Endothelial cell of umbilical vein (primary cell): ENCODE data around the gene PRUNE2. TPM values are rescaled to one million over a fixed set of nuclear protein-coding genes. Genes with fewer than 3 reads are reported as not detected.
"Not testable (repeated sequence)": the region's sequence is repeated elsewhere in the genome, so short reads cannot be mapped to it uniquely, and the experiment has no call there.

ENCODE experiments used
- BruUV-seq: library from RNA; stranded (reverse); fragments of 400-500 nt; replicated peaks from 2 replicates; lab custom pipeline; 2021; lab: Mats Ljungman, UMichigan
- CTCF ChIA-PET: fragments of 300-600, 350-600 bp; sonication (Branson Sonifier 250); formaldehyde crosslinking; loops from one replicate; lab custom pipeline; 2021; ENCODE audit warnings: antibody characterized with exemption, inconsistent platforms; lab: Charles Lee
- POLR2A ChIA-PET: fragments of 300-600, 350-600 bp; sonication (Branson Sonifier 250); formaldehyde crosslinking; loops from one replicate; lab custom pipeline; 2021; ENCODE audit warnings: antibody characterized with exemption, inconsistent platforms; lab: Charles Lee
- DNase-seq: peaks from one replicate; pipeline ENCODE4 v3.0.0-alpha.2; 2011; ENCODE audit warnings: low read depth, low spot score
- FAIRE-seq: peaks from 2 replicates; lab custom pipeline; 2011; peaks lifted over from hg19 to GRCh38; lab: Jason Lieb, UNC
- H2AFZ ChIP-seq: 2 replicates; pipeline ENCODE4 v1.6.0; 2012; ENCODE audit warnings: low read depth, low read length, control low read depth, inconsistent platforms
- H3K27ac ChIP-seq: 2 replicates; pipeline ENCODE4 v1.5.1; 2011; ENCODE audit warnings: low read depth, mild to moderate bottlenecking, control low read depth, low read length, moderate library complexity; ENCODE audit not compliant: insufficient read depth
- H3K27me3 ChIP-seq, 2 experiments: 2 replicates each; pipeline versions ENCODE4 v1.6.0 to v1.6.1; 2011; ENCODE audit warnings: low read length in 2 of 2, mixed read lengths in 1 of 2; ENCODE audit not compliant: control insufficient read depth in 2 of 2, insufficient read depth in 2 of 2
- H3K36me3 ChIP-seq, 2 experiments: 2 replicates in 1 of 2; 3 replicates in 1 of 2; pipeline ENCODE4 v1.5.1; 2011; ENCODE audit warnings: low read length in 2 of 2, mild to moderate bottlenecking in 1 of 2, moderate library complexity in 1 of 2; ENCODE audit not compliant: control insufficient read depth in 2 of 2, insufficient read depth in 2 of 2; ENCODE audit errors: extremely low read depth in 1 of 2
- H3K4me1 ChIP-seq: 3 replicates; pipeline ENCODE4 v1.5.1; 2011; ENCODE audit warnings: mild to moderate bottlenecking, low read length; ENCODE audit not compliant: control insufficient read depth, insufficient read depth; ENCODE audit errors: extremely low read depth
- H3K4me2 ChIP-seq: 2 replicates; pipeline ENCODE4 v1.6.1; 2011; ENCODE audit warnings: low read length, control low read depth, mixed read lengths; ENCODE audit not compliant: insufficient read depth
- H3K4me3 ChIP-seq, 3 experiments: fragments of 200-600 bp in 1 of 3; sonication (generic), shearing (Covaris generic) in 1 of 3; replicated peaks in 1 of 3; 2 replicates each; pipeline ENCODE4 v1.5.1; 2011 to 2016; ENCODE audit warnings: control low read depth in 3 of 3, low read length in 3 of 3, mild to moderate bottlenecking in 2 of 3, inconsistent platforms in 1 of 3, low read depth in 1 of 3, moderate library complexity in 1 of 3; ENCODE audit not compliant: insufficient read depth in 1 of 3
- H3K79me2 ChIP-seq: 2 replicates; pipeline ENCODE4 v1.6.0; 2012; ENCODE audit warnings: low read length, inconsistent platforms; ENCODE audit not compliant: control insufficient read depth, insufficient read depth
- H3K9ac ChIP-seq: replicated peaks from 2 replicates; pipeline ENCODE3; 2011; ENCODE audit warnings: low read length, control low read depth; ENCODE audit not compliant: insufficient read depth; ENCODE audit errors: extremely low read depth
- H3K9me1 ChIP-seq: replicated peaks from 3 replicates; pipeline ENCODE4 v1.6.0; 2011; ENCODE audit warnings: mild to moderate bottlenecking, low read length; ENCODE audit not compliant: control insufficient read depth, insufficient read depth; ENCODE audit errors: extremely low read depth
- H3K9me3 ChIP-seq: replicated peaks from 2 replicates; pipeline ENCODE4 v1.5.1; 2012; ENCODE audit warnings: low read length, inconsistent platforms; ENCODE audit not compliant: control insufficient read depth, insufficient read depth
- H4K20me1 ChIP-seq: replicated peaks from 2 replicates; pipeline ENCODE3; 2011; ENCODE audit warnings: mild to moderate bottlenecking, low read length; ENCODE audit not compliant: control insufficient read depth, insufficient read depth; ENCODE audit errors: extremely low read depth
- CTCF ChIP-seq, 2 donors: IDR thresholded peaks; 1 replicate in 1 of 2; 2 replicates in 1 of 2; pipeline ENCODE4 v1.5.1; 2011; ENCODE audit warnings: low read length in 2 of 2, mild to moderate bottlenecking in 2 of 2, moderate library complexity in 2 of 2, control low read depth in 1 of 2, inconsistent platforms in 1 of 2, low read depth in 1 of 2; ENCODE audit not compliant: insufficient read depth in 1 of 2; ENCODE audit errors: extremely low read depth in 1 of 2
- EZH2 ChIP-seq: IDR thresholded peaks from 2 replicates; pipeline ENCODE4 v1.6.1; 2012; ENCODE audit warnings: borderline replicate concordance, low read depth, mild to moderate bottlenecking, moderate library complexity, low read length, inconsistent platforms; ENCODE audit not compliant: severe bottlenecking
- FOS ChIP-seq: IDR thresholded peaks from 2 replicates; pipeline ENCODE4 v1.6.1; 2011; ENCODE audit warnings: mild to moderate bottlenecking, low read length, moderate library complexity, borderline replicate concordance; ENCODE audit not compliant: insufficient read depth
- GATA2 ChIP-seq: IDR thresholded peaks from 2 replicates; pipeline ENCODE4 v1.7.0; 2011; ENCODE audit warnings: low read depth, mild to moderate bottlenecking, moderate library complexity, mixed read lengths, low read length; ENCODE audit not compliant: insufficient read length, insufficient read depth
- JUN ChIP-seq: IDR thresholded peaks from 2 replicates; pipeline ENCODE4 v1.6.1; 2011; ENCODE audit warnings: borderline replicate concordance, low read depth; ENCODE audit not compliant: insufficient read length, insufficient read depth
- MAX ChIP-seq: IDR thresholded peaks from 2 replicates; pipeline ENCODE4 v1.6.1; 2011; ENCODE audit not compliant: insufficient read depth, insufficient read length
- MYC ChIP-seq: IDR thresholded peaks from one replicate; pipeline ENCODE4 v1.6.1; 2011; ENCODE audit warnings: mild to moderate bottlenecking, low read depth, low read length
- POLR2A ChIP-seq: IDR thresholded peaks from 2 replicates; pipeline ENCODE4 v1.6.1; 2012; ENCODE audit warnings: low read depth, mild to moderate bottlenecking, control low read depth, low read length
- POLR2AphosphoS5 ChIP-seq: IDR thresholded peaks from 2 replicates; pipeline ENCODE4 v1.6.1; 2012; ENCODE audit warnings: low read depth, mild to moderate bottlenecking, control low read depth, low read length, moderate library complexity; ENCODE audit not compliant: insufficient read depth
- dilution Hi-C: fragments of 300-500 bp; cut with MboI; formaldehyde crosslinking; loops from one replicate; pipeline ENCODE4 v1.15.0; 2019; ENCODE audit warnings: low sequenced_read_pairs; ENCODE audit not compliant: extremely low pct_ligation_motif_present
- intact Hi-C: fragments of 100-400 bp; cut with micrococcal nuclease; formaldehyde crosslinking; loops from one replicate; pipeline ENCODE4 v1.10.0; 2022
- polyA plus RNA-seq, 4 experiments: library from polyadenylated mRNA; depleted of rRNA in 3 of 4; stranded (reverse) in 3 of 4; unstranded in 1 of 4; fragments of >200 nt; gene quantifications; 2 replicates each; pipeline versions ENCODE4 v1.2.1 to v1.2.3, GENCODE V29; 2011 to 2012; ENCODE audit warnings: missing spikeins in 1 of 4
- total RNA-seq: library from RNA; stranded (reverse); gene quantifications from 2 replicates; pipeline ENCODE4 v1.2.3, GENCODE V29; 2021

Gene PRUNE2
- total and polyA plus RNA-seq, 2 donors (not counting 3 experiments of a cell fraction or from before 2014, with no cell fraction given): 15.8 to 21.7 TPM

GRCh38 chr9:76859860-76860259 is 46.1 kb downstream of the PRUNE2 start:
- Histone ChIP-seq H3K4me3 (no peak overlapping the region), H3K9me1 (no peaks in the 10 kb centered on the region), H3K4me2 (no peak overlapping the region), H4K20me1 (no peaks in the 10 kb centered on the region), H3K36me3 (no peaks in the 10 kb centered on the region), H2AFZ (no peak overlapping the region), H3K4me1 (no peaks in the 10 kb centered on the region), H3K9ac (no peak overlapping the region), H3K27me3 (no peaks in the 10 kb centered on the region), H3K27ac (no peak overlapping the region), H3K79me2 (no peaks in the 10 kb centered on the region), H3K9me3 (no peaks in the 10 kb centered on the region)
- dilution Hi-C loops (no loop called here), intact Hi-C loops (no loop called here)
- no TSS peak for BruUV-seq
- CTCF ChIA-PET: no interaction called here
- DNase-seq (no peak), FAIRE-seq (no peak)
- POLR2A ChIA-PET: no interaction called here
- TF ChIP-seq GATA2: no peak
- TF ChIP-seq MYC: no peak
- no peak for TF ChIP-seq EZH2
- TF ChIP-seq CTCF (IDR thresholded peaks at IDR 0.05; ENCODE audit: extremely low read depth in 1 of 2, insufficient read depth in 1 of 2, low read depth in 1 of 2, low read length in 2 of 2): no peak
- TF ChIP-seq MAX: no peak
- TF ChIP-seq POLR2A: no peak
- TF ChIP-seq POLR2AphosphoS5: no peak
- no peak for TF ChIP-seq FOS
- no peak for TF ChIP-seq JUN

GRCh38 chr9:76858248-76858647 is 47.7 kb downstream of the PRUNE2 start:
- FAIRE-seq, DNase-seq, H3K9ac ChIP-seq, H3K27ac ChIP-seq, BruUV-seq, H3K4me1 ChIP-seq, CTCF ChIA-PET, H3K36me3 ChIP-seq, POLR2A ChIA-PET, H3K9me1 ChIP-seq, H3K27me3 ChIP-seq, H3K9me3 ChIP-seq, intact Hi-C loops, H4K20me1 ChIP-seq, H3K4me3 ChIP-seq, H3K4me2 ChIP-seq, H3K79me2 ChIP-seq, dilution Hi-C loops, H2AFZ ChIP-seq: not testable (repeated sequence)
